ENCODE measurements around the gene ABLIM1.

DNA sequence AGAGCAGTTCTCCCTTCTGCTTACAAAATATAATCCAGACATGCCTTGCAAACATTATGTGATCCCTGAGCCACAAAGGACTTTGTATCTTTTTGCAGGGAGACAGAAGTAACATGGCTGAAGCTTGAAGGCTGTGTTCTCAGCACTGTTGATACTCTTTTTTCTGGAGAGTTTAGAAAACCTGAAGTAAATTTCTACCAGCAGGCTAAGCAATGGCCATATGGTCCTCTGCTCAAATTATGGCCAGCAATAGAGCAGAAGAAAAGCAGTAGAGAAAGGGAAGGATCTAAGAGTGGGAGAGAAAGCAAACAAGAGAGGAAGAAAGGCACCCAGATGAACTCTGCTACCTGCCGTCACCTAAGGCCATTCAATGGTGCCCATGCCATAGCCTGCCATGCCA lies 98.4 kb downstream of the ABLIM1 start:
- TF ChIP-seq, protein P1, sequence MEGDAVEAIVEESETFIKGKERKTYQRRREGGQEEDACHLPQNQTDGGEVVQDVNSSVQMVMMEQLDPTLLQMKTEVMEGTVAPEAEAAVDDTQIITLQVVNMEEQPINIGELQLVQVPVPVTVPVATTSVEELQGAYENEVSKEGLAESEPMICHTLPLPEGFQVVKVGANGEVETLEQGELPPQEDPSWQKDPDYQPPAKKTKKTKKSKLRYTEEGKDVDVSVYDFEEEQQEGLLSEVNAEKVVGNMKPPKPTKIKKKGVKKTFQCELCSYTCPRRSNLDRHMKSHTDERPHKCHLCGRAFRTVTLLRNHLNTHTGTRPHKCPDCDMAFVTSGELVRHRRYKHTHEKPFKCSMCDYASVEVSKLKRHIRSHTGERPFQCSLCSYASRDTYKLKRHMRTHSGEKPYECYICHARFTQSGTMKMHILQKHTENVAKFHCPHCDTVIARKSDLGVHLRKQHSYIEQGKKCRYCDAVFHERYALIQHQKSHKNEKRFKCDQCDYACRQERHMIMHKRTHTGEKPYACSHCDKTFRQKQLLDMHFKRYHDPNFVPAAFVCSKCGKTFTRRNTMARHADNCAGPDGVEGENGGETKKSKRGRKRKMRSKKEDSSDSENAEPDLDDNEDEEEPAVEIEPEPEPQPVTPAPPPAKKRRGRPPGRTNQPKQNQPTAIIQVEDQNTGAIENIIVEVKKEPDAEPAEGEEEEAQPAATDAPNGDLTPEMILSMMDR (IDR thresholded peaks at IDR 0.05), result no peak
- TF ChIP-seq POLR2A (IDR thresholded peaks at IDR 0.05), result no peak

All from testis (tissue), 2 donors.